Measurements from ENCODE around the gene PPP1R8. TPM values are rescaled to one million over a fixed set of nuclear protein-coding genes. Genes with fewer than 3 reads are reported as not detected.

PPP1R8 gene
- total and polyA plus RNA-seq, 10 of the 15 experiments (the other 5 are each of a cell fraction or from before 2014, with no cell fraction given): 10.2 to 77.0 (median 53.0) TPM

DNA sequence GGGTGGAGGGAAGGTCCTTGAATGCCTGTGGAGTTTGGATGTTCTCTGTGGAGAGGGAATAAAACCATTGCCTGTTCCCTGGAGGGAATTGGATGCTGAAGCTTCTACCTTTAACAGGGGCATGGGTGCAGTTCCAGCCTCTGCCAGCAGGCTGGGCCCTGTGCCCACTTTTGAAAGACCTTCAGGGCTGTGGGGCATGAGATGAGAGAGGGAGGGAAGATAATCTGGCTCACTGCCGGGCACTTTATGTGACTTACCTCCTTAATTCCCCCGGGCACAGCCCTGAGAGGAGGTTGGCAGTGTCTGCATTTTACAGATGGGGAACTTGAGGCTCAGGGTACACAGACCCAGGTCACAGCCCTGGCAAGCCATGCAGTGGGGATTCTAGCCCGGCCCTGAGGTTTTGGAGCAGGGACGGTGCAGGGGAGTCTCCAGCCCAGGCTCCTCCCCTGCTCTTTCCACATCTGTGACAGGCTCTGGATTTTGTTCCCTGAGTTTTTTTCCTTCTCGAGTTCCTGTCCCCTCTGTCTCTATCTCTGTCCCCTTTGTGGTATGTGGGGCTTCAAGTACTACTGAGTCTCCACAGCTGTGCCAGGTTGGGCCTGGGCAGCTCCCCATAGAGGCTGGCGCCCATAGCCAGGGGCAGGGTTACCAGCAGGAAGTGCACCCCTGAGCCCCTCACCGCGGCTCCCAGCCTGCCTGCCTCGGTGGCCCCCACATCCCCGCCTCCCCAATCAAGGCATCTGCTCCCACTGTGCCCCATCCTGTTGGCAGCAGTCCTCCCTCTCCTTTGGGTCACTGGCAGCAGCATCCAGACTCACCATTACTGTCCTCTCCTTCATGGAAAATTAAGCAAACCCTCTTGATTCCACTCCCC lies 27.7 kb downstream of the PPP1R8 start (continued):
- TF ChIP-seq ZNF687 (IDR thresholded peaks at IDR 0.05): 0 out of 2 replicates have a peak, but pooled peaks have one; percentile 10
- TF ChIP-seq CBX3 (IDR thresholded peaks at IDR 0.05; ENCODE audit: borderline replicate concordance, low read depth): no peak
- TF ChIP-seq POU2F2 (IDR thresholded peaks at IDR 0.05; ENCODE audit: borderline replicate concordance, low read depth, low read length): peak; percentile 61; the same call in 1 of the 3 replicates
- TF ChIP-seq YY1 (IDR thresholded peaks at IDR 0.05; ENCODE audit: low read depth, low read length): peak; percentile 72
- TF ChIP-seq SMC3 (IDR thresholded peaks at IDR 0.05; ENCODE audit: borderline replicate concordance, low read length): peak; percentile 99
- no peak for TF ChIP-seq BCL3 (IDR thresholded peaks at IDR 0.05; ENCODE audit: borderline replicate concordance, insufficient read depth, low read depth, low read length, poor library complexity, severe bottlenecking)
- TF ChIP-seq, protein P1, sequence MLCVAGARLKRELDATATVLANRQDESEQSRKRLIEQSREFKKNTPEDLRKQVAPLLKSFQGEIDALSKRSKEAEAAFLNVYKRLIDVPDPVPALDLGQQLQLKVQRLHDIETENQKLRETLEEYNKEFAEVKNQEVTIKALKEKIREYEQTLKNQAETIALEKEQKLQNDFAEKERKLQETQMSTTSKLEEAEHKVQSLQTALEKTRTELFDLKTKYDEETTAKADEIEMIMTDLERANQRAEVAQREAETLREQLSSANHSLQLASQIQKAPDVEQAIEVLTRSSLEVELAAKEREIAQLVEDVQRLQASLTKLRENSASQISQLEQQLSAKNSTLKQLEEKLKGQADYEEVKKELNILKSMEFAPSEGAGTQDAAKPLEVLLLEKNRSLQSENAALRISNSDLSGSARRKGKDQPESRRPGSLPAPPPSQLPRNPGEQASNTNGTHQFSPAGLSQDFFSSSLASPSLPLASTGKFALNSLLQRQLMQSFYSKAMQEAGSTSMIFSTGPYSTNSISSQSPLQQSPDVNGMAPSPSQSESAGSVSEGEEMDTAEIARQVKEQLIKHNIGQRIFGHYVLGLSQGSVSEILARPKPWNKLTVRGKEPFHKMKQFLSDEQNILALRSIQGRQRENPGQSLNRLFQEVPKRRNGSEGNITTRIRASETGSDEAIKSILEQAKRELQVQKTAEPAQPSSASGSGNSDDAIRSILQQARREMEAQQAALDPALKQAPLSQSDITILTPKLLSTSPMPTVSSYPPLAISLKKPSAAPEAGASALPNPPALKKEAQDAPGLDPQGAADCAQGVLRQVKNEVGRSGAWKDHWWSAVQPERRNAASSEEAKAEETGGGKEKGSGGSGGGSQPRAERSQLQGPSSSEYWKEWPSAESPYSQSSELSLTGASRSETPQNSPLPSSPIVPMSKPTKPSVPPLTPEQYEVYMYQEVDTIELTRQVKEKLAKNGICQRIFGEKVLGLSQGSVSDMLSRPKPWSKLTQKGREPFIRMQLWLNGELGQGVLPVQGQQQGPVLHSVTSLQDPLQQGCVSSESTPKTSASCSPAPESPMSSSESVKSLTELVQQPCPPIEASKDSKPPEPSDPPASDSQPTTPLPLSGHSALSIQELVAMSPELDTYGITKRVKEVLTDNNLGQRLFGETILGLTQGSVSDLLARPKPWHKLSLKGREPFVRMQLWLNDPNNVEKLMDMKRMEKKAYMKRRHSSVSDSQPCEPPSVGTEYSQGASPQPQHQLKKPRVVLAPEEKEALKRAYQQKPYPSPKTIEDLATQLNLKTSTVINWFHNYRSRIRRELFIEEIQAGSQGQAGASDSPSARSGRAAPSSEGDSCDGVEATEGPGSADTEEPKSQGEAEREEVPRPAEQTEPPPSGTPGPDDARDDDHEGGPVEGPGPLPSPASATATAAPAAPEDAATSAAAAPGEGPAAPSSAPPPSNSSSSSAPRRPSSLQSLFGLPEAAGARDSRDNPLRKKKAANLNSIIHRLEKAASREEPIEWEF (IDR thresholded peaks at IDR 0.05; ENCODE audit: insufficient replicate concordance, low read depth, low read length): no peak
- no peak for TF ChIP-seq SP1 (IDR thresholded peaks at IDR 0.05; ENCODE audit: low read depth, low read length)
- peak; percentile 15; the same call in 1 of the 2 replicates for TF ChIP-seq ZNF592 (IDR thresholded peaks at IDR 0.05)
- peak; percentile 100 for TF ChIP-seq RAD21 (IDR thresholded peaks at IDR 0.05; ENCODE audit: insufficient read depth, low read depth, low read length)
- 0 out of 2 replicates have a peak, but pooled peaks have one; percentile 13 for TF ChIP-seq IKZF1 (conservative IDR thresholded peaks at IDR 0.05)
